TTC549 (cell line): ENCODE measurements around the gene LRR1.
"Not testable (repeated sequence)": the region's sequence is repeated elsewhere in the genome, so short reads cannot be mapped to it uniquely, and the experiment has no call there.

Source experiments
- FAIRE-seq: peaks from 2 replicates; lab custom pipeline; 2012; peaks lifted over from hg19 to GRCh38; lab: Jason Lieb, UNC

LRR1 gene

GRCh38 chr14:49585803-49586672 is 12.7 kb upstream of the LRR1 start, which contains the start of gene RPS29:
TSS of gene RPS29 (minus strand) at chr14:49586380. CDS start at chr14:49586346, 34 bp downstream.
- FAIRE-seq: peak; percentile 86

- peak; percentile 92 for FAIRE-seq
Measured at GRCh38 chr14:49586673-49587460, 11.9 kb upstream of the LRR1 start.

GRCh38 chr14:49589387-49589786 is 9.4 kb upstream of the LRR1 start:
- FAIRE-seq: no peak

GRCh38 chr14:49593016-49593415 is 5.7 kb upstream of the LRR1 start:
- no peak for FAIRE-seq

- FAIRE-seq: no peak
Measured at GRCh38 chr14:49594347-49595091, 4.2 kb upstream of the LRR1 start.

- no peak for FAIRE-seq
Measured at GRCh38 chr14:49598189-49598484, 603 bp upstream of the LRR1 start.

GRCh38 chr14:49607583-49607982 is 8.8 kb downstream of the LRR1 start:
- no peak for FAIRE-seq

GRCh38 chr14:49612251-49612650 is 13.5 kb downstream of the LRR1 start:
- FAIRE-seq: no peak

GRCh38 chr14:49612671-49613070 is 13.9 kb downstream of the LRR1 start:
- FAIRE-seq: no peak

- no peak for FAIRE-seq
Measured at GRCh38 chr14:49614196-49614595, 15.5 kb downstream of the LRR1 start.

- no peak for FAIRE-seq
Measured at GRCh38 chr14:49615776-49616175, 17.0 kb downstream of the LRR1 start.

GRCh38 chr14:49617852-49618519 is 19.2 kb downstream of the LRR1 start:
- no peak for FAIRE-seq

- FAIRE-seq: not testable (repeated sequence)
Measured at GRCh38 chr14:49619273-49619672, 20.5 kb downstream of the LRR1 start.

- FAIRE-seq: no peak
Measured at GRCh38 chr14:49619730-49620129, 21.0 kb downstream of the LRR1 start.

GRCh38 chr14:49620182-49621113 is 21.7 kb downstream of the LRR1 start, which contains the start of the genes MGAT2 and RPL36AL:
TSS of gene MGAT2 (plus strand) at chr14:49620799. CDS start at chr14:49621269, 470 bp downstream.
TSS of gene RPL36AL (minus strand) at chr14:49620626. CDS start at chr14:49619104, 1,522 bp downstream.
- no peak for FAIRE-seq

- FAIRE-seq: no peak
Measured at GRCh38 chr14:49621114-49621881, 22.6 kb downstream of the LRR1 start.

- FAIRE-seq: no peak
Measured at GRCh38 chr14:49622022-49622607, 23.4 kb downstream of the LRR1 start.

GRCh38 chr14:49623387-49623786 is 24.6 kb downstream of the LRR1 start:
- no peak for FAIRE-seq
